Esophagus squamous epithelium (tissue), 5 donors: ENCODE measurements around the gene DNAJB12. TPM values are rescaled to one million over a fixed set of nuclear protein-coding genes. Genes with fewer than 3 reads are reported as not detected.

Experiments used
- DNase-seq: peaks from one replicate; lab custom pipeline; 2025; lab: John Stamatoyannopoulos, UW
- H3K27ac ChIP-seq, 4 donors: fragments of 200-600 bp; sonication (generic); one replicate each; pipeline ENCODE4 v1.5.1; 2016 to 2019; ENCODE audit warnings: mild to moderate bottlenecking in 1 of 4
- H3K27me3 ChIP-seq, 4 donors: fragments of 200-600 bp; sonication (generic); 1 replicate in 3 of 4; 2 replicates in 1 of 4; pipeline versions ENCODE4 v1.5.1 to v1.6.0; 2017 to 2021; ENCODE audit warnings: antibody characterized with exemption in 1 of 4
- H3K36me3 ChIP-seq, 3 donors: fragments of 200-600 bp; sonication (generic); one replicate each; pipeline ENCODE4 v1.5.1; 2016 to 2019
- H3K4me1 ChIP-seq, 3 donors: fragments of 200-600 bp; sonication (generic); one replicate each; pipeline ENCODE4 v1.5.1; 2017 to 2019
- H3K4me3 ChIP-seq, 4 donors: fragments of 200-600 bp; sonication (generic); 1 replicate in 3 of 4; 2 replicates in 1 of 4; pipeline ENCODE4 v1.5.1; 2016 to 2019; ENCODE audit warnings: mild to moderate bottlenecking in 2 of 4, moderate library complexity in 1 of 4
- H3K9me3 ChIP-seq, 3 donors: fragments of 200-600 bp; sonication (generic); one replicate each; pipeline ENCODE4 v1.5.1; 2016 to 2019
- POLR2A ChIP-seq, 4 donors: fragments of 450-650 bp; IDR thresholded peaks; one replicate each; pipeline ENCODE4 v1.6.1; 2017; ENCODE audit warnings: antibody characterized with exemption in 4 of 4, mild to moderate bottlenecking in 4 of 4, moderate library complexity in 3 of 4
- WGBS, 2 donors: methylation state at CpG; one replicate each; pipeline ENCODE4 v1.1.5; 2018; 5-methylcytosine and 5-hydroxymethylcytosine counted together
- intact Hi-C: fragments of 100-400 bp; cut with DNase I; formaldehyde crosslinking; loops from one replicate; pipeline ENCODE4 v1.15.0; 2022
- small RNA-seq, 4 donors: library from RNA; depleted of rRNA; stranded (forward); fragments of <200 nt; gene quantifications; one replicate each; pipeline ENCODE3, GENCODE V24; 2016
- total RNA-seq, 4 donors: library from RNA; depleted of rRNA; stranded (reverse); fragments of >200 nt; gene quantifications; one replicate each; pipeline ENCODE4 v1.1.0, GENCODE V29; 2016
- TF ChIP-seq, protein P1 (sequence below), 6 experiments: fragments of 450-650 bp in 4 of 6; fragments of 200-600 bp in 2 of 6; sonication (generic) in 2 of 6; IDR thresholded peaks; one replicate each; pipeline ENCODE4 v1.5.1; 2016 to 2019; ENCODE audit warnings: antibody characterized with exemption in 6 of 6, mild to moderate bottlenecking in 4 of 6, moderate library complexity in 4 of 6
- donor health status: DM: yes; HTN: yes; CAD: no.

Gene DNAJB12
- total RNA-seq, 4 donors from 2014 or later = 22.7 to 34.0 (median 23.8) TPM

DNA sequence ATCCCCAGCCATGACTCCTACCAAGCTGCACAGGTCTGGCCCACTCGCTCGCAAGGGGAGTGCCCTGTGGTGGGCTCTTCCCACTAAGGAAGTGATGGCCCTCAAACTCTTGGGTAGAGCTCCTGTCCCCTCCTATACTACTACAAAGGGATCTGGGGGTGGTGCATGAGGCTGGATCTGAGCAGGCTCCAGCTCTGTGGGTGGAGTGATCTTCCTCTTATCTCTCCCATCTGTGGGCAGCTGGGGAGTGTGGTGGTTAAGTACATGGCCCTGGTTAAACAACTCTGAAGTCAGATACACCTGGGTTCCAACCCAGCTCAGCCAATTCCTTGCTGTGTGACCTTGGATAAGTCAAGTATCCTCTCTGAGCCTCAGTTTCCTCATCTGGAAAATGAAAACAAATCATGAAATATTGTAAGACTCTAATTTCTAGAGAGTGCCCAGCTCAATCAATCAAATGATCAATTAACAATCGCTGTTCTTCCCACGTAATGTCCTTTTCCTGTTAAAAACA, 63.6 kb downstream of the DNAJB12 start:
- TF ChIP-seq POLR2A (IDR thresholded peaks at IDR 0.05) = no peak
- TF ChIP-seq, protein P1, sequence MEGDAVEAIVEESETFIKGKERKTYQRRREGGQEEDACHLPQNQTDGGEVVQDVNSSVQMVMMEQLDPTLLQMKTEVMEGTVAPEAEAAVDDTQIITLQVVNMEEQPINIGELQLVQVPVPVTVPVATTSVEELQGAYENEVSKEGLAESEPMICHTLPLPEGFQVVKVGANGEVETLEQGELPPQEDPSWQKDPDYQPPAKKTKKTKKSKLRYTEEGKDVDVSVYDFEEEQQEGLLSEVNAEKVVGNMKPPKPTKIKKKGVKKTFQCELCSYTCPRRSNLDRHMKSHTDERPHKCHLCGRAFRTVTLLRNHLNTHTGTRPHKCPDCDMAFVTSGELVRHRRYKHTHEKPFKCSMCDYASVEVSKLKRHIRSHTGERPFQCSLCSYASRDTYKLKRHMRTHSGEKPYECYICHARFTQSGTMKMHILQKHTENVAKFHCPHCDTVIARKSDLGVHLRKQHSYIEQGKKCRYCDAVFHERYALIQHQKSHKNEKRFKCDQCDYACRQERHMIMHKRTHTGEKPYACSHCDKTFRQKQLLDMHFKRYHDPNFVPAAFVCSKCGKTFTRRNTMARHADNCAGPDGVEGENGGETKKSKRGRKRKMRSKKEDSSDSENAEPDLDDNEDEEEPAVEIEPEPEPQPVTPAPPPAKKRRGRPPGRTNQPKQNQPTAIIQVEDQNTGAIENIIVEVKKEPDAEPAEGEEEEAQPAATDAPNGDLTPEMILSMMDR (IDR thresholded peaks at IDR 0.05) = no peak
- intact Hi-C loops = no loop called here
- Histone ChIP-seq H3K9me3 (no peaks in the 10 kb centered on the region), H3K4me1 (peaks cover 19 to 62% (median 24%) of the 10 kb centered on the region in 3 donors), H3K36me3 (no peaks in the 10 kb centered on the region), H3K27me3 (no peaks in the 10 kb centered on the region), H3K27ac (no peak overlapping the region), H3K4me3 (no peak overlapping the region)
- no peak for DNase-seq
- WGBS, 2 donors = 94 to 96% methylated on average over 2 to 4 of the region's 4 CpGs

DNA sequence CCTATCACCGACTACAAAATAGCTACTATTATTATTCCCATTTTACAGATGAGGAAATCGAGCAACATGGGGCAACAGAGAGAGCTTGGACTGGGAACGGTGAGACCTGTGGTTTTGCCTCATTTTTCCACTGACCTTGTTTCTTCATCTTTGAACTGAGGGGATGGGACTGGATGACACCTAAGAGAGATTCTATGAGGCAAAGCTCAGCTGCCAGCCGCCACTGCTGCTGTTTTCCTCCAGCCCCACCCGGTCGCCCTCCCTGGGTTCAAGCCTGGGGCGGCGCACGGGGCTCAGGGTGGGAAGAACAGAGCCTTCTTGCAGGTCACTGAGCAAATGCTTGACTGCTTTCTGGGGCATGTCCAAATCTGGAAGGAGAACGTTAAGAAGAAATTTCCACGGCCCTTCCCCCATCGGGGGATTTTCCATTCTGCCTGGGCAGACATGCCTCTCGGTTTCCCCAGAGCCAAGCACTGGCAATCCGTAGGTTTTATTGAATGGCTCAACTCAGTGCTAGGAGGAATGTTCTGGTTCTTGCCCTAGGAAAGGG, 68.7 kb downstream of the DNAJB12 start:
- Histone ChIP-seq H3K4me1 (peaks cover 4 to 29% (median 17%) of the 10 kb centered on the region in 3 donors), H3K27me3 (no peaks in the 10 kb centered on the region), H3K4me3 (no peak overlapping the region), H3K27ac (peak overlapping the region; percentile 1 to 51 (median 28)), H3K9me3 (no peaks in the 10 kb centered on the region), H3K36me3 (no peaks in the 10 kb centered on the region)
- no peak for TF ChIP-seq POLR2A (IDR thresholded peaks at IDR 0.05)
- TF ChIP-seq, protein P1 (IDR thresholded peaks at IDR 0.05) = no peak
- no peak for DNase-seq
- intact Hi-C loops = no loop called here
- 32 to 56% methylated on average over 6 to 12 of the region's 14 CpGs for WGBS, 2 donors

DNA sequence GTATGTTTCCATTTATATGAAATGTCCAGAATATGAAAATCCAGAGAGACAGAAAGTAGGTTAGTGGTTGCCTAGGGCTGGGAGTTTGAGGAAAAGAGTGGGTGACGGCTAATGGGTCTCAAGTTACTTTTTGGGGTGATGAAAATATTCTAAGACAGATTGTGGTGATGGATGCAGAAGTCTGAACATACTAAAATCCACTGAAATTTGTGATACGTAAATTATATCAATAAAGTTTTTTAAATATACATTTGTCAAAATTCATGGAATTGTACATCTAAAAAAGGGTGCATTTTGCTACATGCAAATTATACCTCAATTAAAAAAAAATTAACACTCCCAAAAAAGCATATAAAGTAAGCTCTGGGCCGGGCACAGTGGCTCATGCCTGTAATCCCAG, 71.6 kb downstream of the DNAJB12 start:
- no peaks in the 10 kb centered on the region for H3K27me3 ChIP-seq
- no peak overlapping the region for H3K27ac ChIP-seq
- WGBS, 2 donors = 77 to 88% methylated on average over 3 of the region's 3 CpGs
- intact Hi-C loops = no loop called here
- TF ChIP-seq POLR2A (IDR thresholded peaks at IDR 0.05) = no peak
- TF ChIP-seq, protein P1 (IDR thresholded peaks at IDR 0.05) = no peak
- no peak overlapping the region for H3K4me3 ChIP-seq
- no peaks in the 10 kb centered on the region for H3K36me3 ChIP-seq
- no peaks in the 10 kb centered on the region for H3K9me3 ChIP-seq
- no peak for DNase-seq
- peaks cover 4 to 27% (median 17%) of the 10 kb centered on the region in 3 donors for H3K4me1 ChIP-seq

Small RNA genes within 50 kb of the gene (small RNA-seq; reads per million reads assigned to genes)
- 0 reads per million in 4 donors for gene RNU6-805P

Other genes with a start within 250 kb of the DNAJB12 start
- 100 to 1,000 TPM in 1 of 4 donors, 10 to 100 TPM in 3; 34.2 to 104 (median 58.1) TPM for gene ANAPC16, start 138.9 kb downstream of the DNAJB12 start, total RNA-seq
- 10 to 100 TPM; 18.7 to 28.4 (median 24.7) TPM for gene ASCC1, start 138.6 kb downstream of the DNAJB12 start, total RNA-seq
- gene DDIT4, start 81.0 kb downstream of the DNAJB12 start, total RNA-seq = 100 to 1,000 TPM in 3 of 4 donors, 10 to 100 TPM in 1; 49.4 to 384 (median 138) TPM